ENCODE data around the gene USE1.

USE1 gene

GRCh38 chr19:17178291-17178690 lies 36.9 kb upstream of the USE1 start:
- H4K8ac ChIP-seq (ENCODE audit: low read depth, low read length), result no peak overlapping the region
- peaks cover 5% of the 10 kb centered on the region for H3K36me3 ChIP-seq (ENCODE audit: control insufficient read depth, insufficient read depth, low read length)
- H3K9ac ChIP-seq (ENCODE audit: low read length), result no peak overlapping the region
- no peaks in the 10 kb centered on the region for H3K27me3 ChIP-seq (ENCODE audit: insufficient read depth, low read length, poor library complexity)
- no peak overlapping the region for H3K18ac ChIP-seq (ENCODE audit: low read length)
- no peaks in the 10 kb centered on the region for H3K79me1 ChIP-seq (ENCODE audit: low read length)
- H2BK5ac ChIP-seq (ENCODE audit: low read length), result no peak overlapping the region
- H3K79me2 ChIP-seq (ENCODE audit: control insufficient read depth, insufficient read depth, low read length), result no peaks in the 10 kb centered on the region
- no peaks in the 10 kb centered on the region for H3K4me1 ChIP-seq (ENCODE audit: control insufficient read depth, low read depth, low read length)
- H4K5ac ChIP-seq (ENCODE audit: low read length), result no peak overlapping the region
- H3K4me2 ChIP-seq (ENCODE audit: low read length), result no peak overlapping the region
- no peak overlapping the region for H3K23ac ChIP-seq (ENCODE audit: low read length)
- no peak overlapping the region for H2AK5ac ChIP-seq (ENCODE audit: low read length)
- H2BK120ac ChIP-seq (ENCODE audit: low read depth, low read length), result no peak overlapping the region
- DNase-seq, result no peak
- no peak overlapping the region for H3K56ac ChIP-seq (ENCODE audit: low read length)
- H3K27ac ChIP-seq (ENCODE audit: low read depth, low read length), result no peak overlapping the region
- no peak overlapping the region for H3K4ac ChIP-seq (ENCODE audit: low read depth, low read length)
- H2BK15ac ChIP-seq (replicated peaks; ENCODE audit: low read depth), result no peak overlapping the region
- no CpG with 5 or more reads among the region's 10 CpGs for WGBS (ENCODE audit: extremely low coverage, insufficient coverage, low lambda C conversion rate)
- no peak overlapping the region for H3K4me3 ChIP-seq (ENCODE audit: low read length)

GRCh38 chr19:17180997-17181702 lies 34.0 kb upstream of the USE1 start:
- Histone ChIP-seq H3K79me1 (ENCODE audit: low read length) (no peaks in the 10 kb centered on the region), H4K5ac (ENCODE audit: low read length) (no peak overlapping the region), H3K27ac (ENCODE audit: low read depth, low read length) (no peak overlapping the region), H2AK5ac (ENCODE audit: low read length) (no peak overlapping the region), H3K18ac (ENCODE audit: low read length) (no peak overlapping the region), H2BK15ac (replicated peaks; ENCODE audit: low read depth) (no peak overlapping the region), H2BK5ac (ENCODE audit: low read length) (no peak overlapping the region), H3K9ac (ENCODE audit: low read length) (no peak overlapping the region), H2BK120ac (ENCODE audit: low read depth, low read length) (no peak overlapping the region), H3K27me3 (ENCODE audit: insufficient read depth, low read length, poor library complexity) (no peaks in the 10 kb centered on the region), H3K79me2 (ENCODE audit: control insufficient read depth, insufficient read depth, low read length) (no peaks in the 10 kb centered on the region), H3K4ac (ENCODE audit: low read depth, low read length) (no peak overlapping the region), H3K23ac (ENCODE audit: low read length) (no peak overlapping the region), H3K4me1 (ENCODE audit: control insufficient read depth, low read depth, low read length) (no peaks in the 10 kb centered on the region), H3K56ac (ENCODE audit: low read length) (no peak overlapping the region), H3K4me2 (ENCODE audit: low read length) (no peak overlapping the region), H3K4me3 (ENCODE audit: low read length) (no peak overlapping the region), H4K8ac (ENCODE audit: low read depth, low read length) (no peak overlapping the region), H3K36me3 (ENCODE audit: control insufficient read depth, insufficient read depth, low read length) (peaks cover 5% of the 10 kb centered on the region)
- no CpG with 5 or more reads among the region's 22 CpGs for WGBS (ENCODE audit: extremely low coverage, insufficient coverage, low lambda C conversion rate)
- peak; percentile 5 for DNase-seq

DNA sequence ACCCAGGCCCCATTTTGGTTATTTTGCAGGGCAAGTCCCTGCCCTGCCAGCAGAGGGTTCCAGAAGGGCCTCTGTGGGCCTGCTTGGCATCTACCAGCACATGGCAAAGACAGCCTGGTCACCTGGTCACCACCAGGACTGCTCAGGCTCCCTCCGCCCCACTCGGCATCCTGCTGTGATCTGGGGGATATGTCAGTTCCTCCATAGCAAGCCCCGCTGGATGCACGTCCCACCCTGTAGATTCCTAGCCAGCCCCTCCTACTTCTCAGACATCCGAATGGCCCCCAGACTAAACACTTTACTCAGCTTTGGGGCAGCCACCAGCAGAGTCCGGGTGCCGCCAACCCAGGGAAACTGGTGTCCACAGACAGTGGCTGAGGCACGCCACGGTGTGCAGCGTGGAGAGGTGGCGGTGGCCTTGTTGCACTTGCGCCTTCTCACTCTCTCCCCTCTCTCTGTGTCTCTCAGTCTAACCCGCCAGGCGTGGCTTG lies 31.8 kb upstream of the USE1 start:
- H4K8ac ChIP-seq (ENCODE audit: low read depth, low read length), result no peak overlapping the region
- no peak overlapping the region for H3K23ac ChIP-seq (ENCODE audit: low read length)
- DNase-seq, result peak; percentile 25
- no peak overlapping the region for H3K4ac ChIP-seq (ENCODE audit: low read depth, low read length)
- no peak overlapping the region for H4K5ac ChIP-seq (ENCODE audit: low read length)
- H3K56ac ChIP-seq (ENCODE audit: low read length), result no peak overlapping the region
- no peak overlapping the region for H2BK120ac ChIP-seq (ENCODE audit: low read depth, low read length)
- no peak overlapping the region for H3K18ac ChIP-seq (ENCODE audit: low read length)
- H3K9ac ChIP-seq (ENCODE audit: low read length), result no peak overlapping the region
- no peaks in the 10 kb centered on the region for H3K27me3 ChIP-seq (ENCODE audit: insufficient read depth, low read length, poor library complexity)
- H2AK5ac ChIP-seq (ENCODE audit: low read length), result no peak overlapping the region
- H3K4me3 ChIP-seq (ENCODE audit: low read length), result no peak overlapping the region
- H3K79me1 ChIP-seq (ENCODE audit: low read length), result no peaks in the 10 kb centered on the region
- no peaks in the 10 kb centered on the region for H3K4me1 ChIP-seq (ENCODE audit: control insufficient read depth, low read depth, low read length)
- H3K79me2 ChIP-seq (ENCODE audit: control insufficient read depth, insufficient read depth, low read length), result no peaks in the 10 kb centered on the region
- no peak overlapping the region for H3K4me2 ChIP-seq (ENCODE audit: low read length)
- peaks cover 6% of the 10 kb centered on the region for H3K36me3 ChIP-seq (ENCODE audit: control insufficient read depth, insufficient read depth, low read length)
- no peak overlapping the region for H3K27ac ChIP-seq (ENCODE audit: low read depth, low read length)
- H2BK15ac ChIP-seq (replicated peaks; ENCODE audit: low read depth), result no peak overlapping the region
- H2BK5ac ChIP-seq (ENCODE audit: low read length), result no peak overlapping the region
- no CpG with 5 or more reads among the region's 14 CpGs for WGBS (ENCODE audit: extremely low coverage, insufficient coverage, low lambda C conversion rate)

GRCh38 chr19:17183858-17184321 lies 31.3 kb upstream of the USE1 start:
- no peak overlapping the region for H2BK15ac ChIP-seq (replicated peaks; ENCODE audit: low read depth)
- H3K23ac ChIP-seq (ENCODE audit: low read length), result no peak overlapping the region
- no peaks in the 10 kb centered on the region for H3K27me3 ChIP-seq (ENCODE audit: insufficient read depth, low read length, poor library complexity)
- H3K27ac ChIP-seq (ENCODE audit: low read depth, low read length), result no peak overlapping the region
- H2BK120ac ChIP-seq (ENCODE audit: low read depth, low read length), result no peak overlapping the region
- DNase-seq, result no peak
- no peak overlapping the region for H3K4ac ChIP-seq (ENCODE audit: low read depth, low read length)
- no peaks in the 10 kb centered on the region for H3K79me1 ChIP-seq (ENCODE audit: low read length)
- H4K5ac ChIP-seq (ENCODE audit: low read length), result no peak overlapping the region
- no peak overlapping the region for H3K4me2 ChIP-seq (ENCODE audit: low read length)
- H2BK5ac ChIP-seq (ENCODE audit: low read length), result no peak overlapping the region
- H3K4me1 ChIP-seq (ENCODE audit: control insufficient read depth, low read depth, low read length), result no peaks in the 10 kb centered on the region
- H3K9ac ChIP-seq (ENCODE audit: low read length), result no peak overlapping the region
- H4K8ac ChIP-seq (ENCODE audit: low read depth, low read length), result no peak overlapping the region
- H3K18ac ChIP-seq (ENCODE audit: low read length), result no peak overlapping the region
- peaks cover 6% of the 10 kb centered on the region for H3K36me3 ChIP-seq (ENCODE audit: control insufficient read depth, insufficient read depth, low read length)
- no peaks in the 10 kb centered on the region for H3K79me2 ChIP-seq (ENCODE audit: control insufficient read depth, insufficient read depth, low read length)
- H2AK5ac ChIP-seq (ENCODE audit: low read length), result no peak overlapping the region
- no peak overlapping the region for H3K56ac ChIP-seq (ENCODE audit: low read length)
- no CpG with 5 or more reads among the region's 11 CpGs for WGBS (ENCODE audit: extremely low coverage, insufficient coverage, low lambda C conversion rate)
- H3K4me3 ChIP-seq (ENCODE audit: low read length), result no peak overlapping the region

DNA sequence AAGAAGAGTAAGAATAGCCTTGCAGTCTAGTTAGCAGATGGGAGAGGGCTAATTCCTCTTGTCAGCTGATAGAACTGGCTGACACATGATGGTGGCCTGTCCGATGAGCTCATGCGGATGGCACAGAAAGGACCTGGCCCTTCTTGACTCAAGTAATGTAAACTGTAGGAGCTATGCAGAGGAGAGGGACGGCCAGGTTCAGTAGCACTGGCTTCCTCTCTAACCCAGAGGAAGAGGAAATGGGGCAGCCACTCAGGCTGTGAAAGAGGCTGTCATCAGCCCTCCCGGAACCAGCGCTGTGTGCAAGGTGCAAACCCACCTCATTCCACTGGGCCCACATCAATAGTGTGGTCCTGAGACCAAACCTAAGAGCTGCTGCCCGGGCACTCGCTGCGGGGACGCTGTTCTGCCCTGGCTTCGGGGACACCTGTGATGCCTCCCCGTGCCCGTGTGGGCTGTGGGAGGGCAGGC lies 30.8 kb upstream of the USE1 start:
- no peaks in the 10 kb centered on the region for H3K27me3 ChIP-seq (ENCODE audit: insufficient read depth, low read length, poor library complexity)
- no peak overlapping the region for H3K4ac ChIP-seq (ENCODE audit: low read depth, low read length)
- H2BK120ac ChIP-seq (ENCODE audit: low read depth, low read length), result no peak overlapping the region
- H3K4me3 ChIP-seq (ENCODE audit: low read length), result no peak overlapping the region
- WGBS (ENCODE audit: extremely low coverage, insufficient coverage, low lambda C conversion rate), result no CpG with 5 or more reads among the region's 12 CpGs
- no peak overlapping the region for H3K4me2 ChIP-seq (ENCODE audit: low read length)
- no peak overlapping the region for H4K5ac ChIP-seq (ENCODE audit: low read length)
- no peak overlapping the region for H4K8ac ChIP-seq (ENCODE audit: low read depth, low read length)
- no peak overlapping the region for H3K27ac ChIP-seq (ENCODE audit: low read depth, low read length)
- no peak for DNase-seq
- peaks cover 6% of the 10 kb centered on the region for H3K36me3 ChIP-seq (ENCODE audit: control insufficient read depth, insufficient read depth, low read length)
- no peak overlapping the region for H2BK5ac ChIP-seq (ENCODE audit: low read length)
- H3K56ac ChIP-seq (ENCODE audit: low read length), result no peak overlapping the region
- H3K79me1 ChIP-seq (ENCODE audit: low read length), result no peaks in the 10 kb centered on the region
- H2AK5ac ChIP-seq (ENCODE audit: low read length), result no peak overlapping the region
- H2BK15ac ChIP-seq (replicated peaks; ENCODE audit: low read depth), result no peak overlapping the region
- no peak overlapping the region for H3K18ac ChIP-seq (ENCODE audit: low read length)
- no peaks in the 10 kb centered on the region for H3K4me1 ChIP-seq (ENCODE audit: control insufficient read depth, low read depth, low read length)
- no peaks in the 10 kb centered on the region for H3K79me2 ChIP-seq (ENCODE audit: control insufficient read depth, insufficient read depth, low read length)
- no peak overlapping the region for H3K9ac ChIP-seq (ENCODE audit: low read length)
- H3K23ac ChIP-seq (ENCODE audit: low read length), result no peak overlapping the region

DNA sequence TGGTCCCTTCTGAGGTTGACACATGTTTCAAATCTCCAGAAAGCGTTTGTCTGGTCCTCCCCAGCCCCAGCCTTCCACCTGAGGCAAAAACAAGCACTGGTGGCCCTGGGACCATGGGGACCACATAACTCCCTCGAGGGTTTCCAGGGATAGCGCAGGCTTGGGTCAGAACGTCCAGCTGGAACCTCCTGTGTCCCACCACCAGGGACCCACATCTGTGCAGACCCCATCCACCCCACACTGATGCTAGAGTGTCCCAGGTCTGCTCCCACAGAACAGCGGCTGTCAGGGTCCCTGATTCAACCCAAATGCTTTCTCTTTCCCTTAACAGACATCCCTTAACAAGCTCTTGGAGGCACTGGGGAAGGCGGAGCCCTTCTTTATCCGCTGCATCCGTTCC lies 29.6 kb upstream of the USE1 start:
- H3K27ac ChIP-seq (ENCODE audit: low read depth, low read length), result no peak overlapping the region
- no peak overlapping the region for H3K56ac ChIP-seq (ENCODE audit: low read length)
- no peak overlapping the region for H2AK5ac ChIP-seq (ENCODE audit: low read length)
- H3K27me3 ChIP-seq (ENCODE audit: insufficient read depth, low read length, poor library complexity), result no peaks in the 10 kb centered on the region
- H4K8ac ChIP-seq (ENCODE audit: low read depth, low read length), result no peak overlapping the region
- H3K18ac ChIP-seq (ENCODE audit: low read length), result no peak overlapping the region
- H4K5ac ChIP-seq (ENCODE audit: low read length), result no peak overlapping the region
- H3K4me1 ChIP-seq (ENCODE audit: control insufficient read depth, low read depth, low read length), result no peaks in the 10 kb centered on the region
- no peak overlapping the region for H2BK120ac ChIP-seq (ENCODE audit: low read depth, low read length)
- no peak overlapping the region for H3K9ac ChIP-seq (ENCODE audit: low read length)
- no peaks in the 10 kb centered on the region for H3K79me2 ChIP-seq (ENCODE audit: control insufficient read depth, insufficient read depth, low read length)
- H2BK5ac ChIP-seq (ENCODE audit: low read length), result no peak overlapping the region
- H3K79me1 ChIP-seq (ENCODE audit: low read length), result no peaks in the 10 kb centered on the region
- peaks cover 6% of the 10 kb centered on the region for H3K36me3 ChIP-seq (ENCODE audit: control insufficient read depth, insufficient read depth, low read length)
- WGBS (ENCODE audit: extremely low coverage, insufficient coverage, low lambda C conversion rate), result no CpG with 5 or more reads among the region's 8 CpGs
- no peak overlapping the region for H3K4ac ChIP-seq (ENCODE audit: low read depth, low read length)
- H3K4me2 ChIP-seq (ENCODE audit: low read length), result no peak overlapping the region
- no peak overlapping the region for H2BK15ac ChIP-seq (replicated peaks; ENCODE audit: low read depth)
- H3K4me3 ChIP-seq (ENCODE audit: low read length), result no peak overlapping the region
- DNase-seq, result no peak
- H3K23ac ChIP-seq (ENCODE audit: low read length), result no peak overlapping the region
